ENCODE data around the gene NPEPL1.

NPEPL1 gene

GRCh38 chr20:58706150-58706892 lies 13.7 kb downstream of the NPEPL1 start:
- no peak for DNase-seq (ENCODE audit: low spot score in 2 of 2)
- H3K9me3 Mint-ChIP-seq: no peaks in the 10 kb centered on the region

DNA sequence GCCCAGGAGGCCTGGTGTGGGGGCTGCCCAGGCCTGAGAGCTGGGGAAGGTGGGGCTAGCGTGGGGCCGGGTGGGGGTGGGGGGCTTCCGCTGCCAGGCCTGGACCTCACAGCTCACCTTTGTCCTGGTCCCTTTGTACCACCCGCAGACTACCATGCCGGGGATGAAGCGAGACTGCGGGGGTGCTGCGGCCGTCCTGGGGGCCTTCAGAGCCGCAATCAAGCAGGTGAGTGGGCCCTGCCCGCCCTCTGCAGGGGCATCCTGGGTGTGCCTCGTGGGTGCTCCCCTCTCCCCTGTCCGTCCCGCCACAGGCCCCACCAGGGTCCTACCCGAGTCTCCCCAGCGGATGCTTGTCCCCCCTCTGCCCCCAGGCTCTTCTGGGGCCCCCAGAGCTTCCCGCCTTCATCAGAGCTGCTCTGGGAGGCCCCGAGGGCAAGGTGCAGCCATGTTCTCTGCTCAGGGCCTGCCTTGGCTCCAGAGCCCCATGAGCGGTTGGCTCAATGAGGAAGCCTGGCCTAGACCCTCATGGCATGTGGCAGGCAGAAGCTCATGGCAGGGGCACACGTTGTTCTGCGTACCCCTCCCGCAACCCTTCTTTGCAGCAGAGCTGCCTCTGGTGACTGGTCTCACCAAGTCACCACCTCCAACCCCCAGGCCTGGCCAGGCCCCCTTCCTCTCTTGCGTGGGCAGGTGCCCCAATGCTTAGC lies 14.5 kb downstream of the NPEPL1 start:
- ATAC-seq (ENCODE audit: low read depth) (no peak), DNase-seq (ENCODE audit: low spot score in 2 of 2) (peak in 1 of 2 donors; percentile 5)
- no peaks in the 10 kb centered on the region for H3K27me3 Mint-ChIP-seq
- H3K27ac Mint-ChIP-seq: no peak overlapping the region
- H3K4me3 Mint-ChIP-seq: no peak overlapping the region
- H3K36me3 Mint-ChIP-seq: peaks cover 16% of the 10 kb centered on the region
- H3K9me3 Mint-ChIP-seq: no peaks in the 10 kb centered on the region
- H3K4me1 Mint-ChIP-seq: no peaks in the 10 kb centered on the region

More at GRCh38 chr20:58706150-58706892, 13.7 kb downstream of the NPEPL1 start:
- no peak for ATAC-seq (ENCODE audit: low read depth)
- Mint-ChIP-seq H3K27me3 (no peaks in the 10 kb centered on the region), H3K4me3 (no peak overlapping the region), H3K4me1 (no peaks in the 10 kb centered on the region), H3K36me3 (peaks cover 16% of the 10 kb centered on the region), H3K27ac (no peak overlapping the region)

GRCh38 chr20:58707770-58708169 lies 15.2 kb downstream of the NPEPL1 start:
- peaks cover 2% of the 10 kb centered on the region for H3K4me1 Mint-ChIP-seq
- H3K4me3 Mint-ChIP-seq: no peak overlapping the region
- ATAC-seq (ENCODE audit: low read depth): no peak
- H3K27ac Mint-ChIP-seq: no peak overlapping the region
- DNase-seq (ENCODE audit: low spot score in 2 of 2): peak in 1 of 2 donors; percentile 5
- H3K27me3 Mint-ChIP-seq: no peaks in the 10 kb centered on the region
- H3K9me3 Mint-ChIP-seq: no peaks in the 10 kb centered on the region
- H3K36me3 Mint-ChIP-seq: peaks cover 13% of the 10 kb centered on the region

DNA sequence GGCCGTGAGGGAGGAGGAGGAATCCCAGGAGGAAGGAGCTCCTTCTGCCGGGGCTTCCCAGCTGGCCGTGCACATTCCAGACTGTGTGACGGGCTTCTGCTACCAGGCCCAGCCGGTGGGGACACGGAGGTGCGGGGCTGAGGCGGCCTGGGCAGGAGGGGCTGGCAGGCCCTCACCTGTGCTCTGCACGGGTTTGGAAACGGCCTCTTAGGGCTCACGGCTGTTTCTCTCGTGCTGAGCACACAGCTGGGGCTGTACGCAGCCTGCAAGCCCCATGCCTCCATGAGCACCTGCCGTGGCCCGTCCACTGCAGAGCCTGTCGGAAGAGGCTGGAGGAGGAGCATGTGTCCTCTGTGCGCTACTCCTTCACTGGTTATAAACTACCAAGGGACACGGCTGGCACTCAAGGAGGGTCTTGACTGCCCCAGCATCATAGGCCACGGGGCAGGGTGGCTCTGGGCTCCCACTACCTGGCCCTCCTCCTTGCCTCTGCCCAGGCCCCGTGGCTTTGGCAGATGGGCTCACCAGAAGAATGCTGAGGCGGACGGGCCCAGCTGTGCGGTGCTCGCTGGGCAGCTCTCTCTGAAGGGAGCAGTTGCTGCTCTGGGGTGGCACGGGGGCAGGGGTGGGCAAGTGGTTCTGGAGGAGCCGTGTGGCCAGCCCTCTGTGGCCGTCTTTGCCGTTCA lies 15.8 kb downstream of the NPEPL1 start:
- ATAC-seq (ENCODE audit: low read depth): no peak
- H3K27ac Mint-ChIP-seq: no peak overlapping the region
- H3K36me3 Mint-ChIP-seq: peaks cover 6% of the 10 kb centered on the region
- H3K9me3 Mint-ChIP-seq: no peaks in the 10 kb centered on the region
- H3K4me3 Mint-ChIP-seq: no peak overlapping the region
- peak in 1 of 2 donors; percentile 5 for DNase-seq (ENCODE audit: low spot score in 2 of 2)
- H3K4me1 Mint-ChIP-seq: peaks cover 2% of the 10 kb centered on the region
- H3K27me3 Mint-ChIP-seq: no peaks in the 10 kb centered on the region

DNA sequence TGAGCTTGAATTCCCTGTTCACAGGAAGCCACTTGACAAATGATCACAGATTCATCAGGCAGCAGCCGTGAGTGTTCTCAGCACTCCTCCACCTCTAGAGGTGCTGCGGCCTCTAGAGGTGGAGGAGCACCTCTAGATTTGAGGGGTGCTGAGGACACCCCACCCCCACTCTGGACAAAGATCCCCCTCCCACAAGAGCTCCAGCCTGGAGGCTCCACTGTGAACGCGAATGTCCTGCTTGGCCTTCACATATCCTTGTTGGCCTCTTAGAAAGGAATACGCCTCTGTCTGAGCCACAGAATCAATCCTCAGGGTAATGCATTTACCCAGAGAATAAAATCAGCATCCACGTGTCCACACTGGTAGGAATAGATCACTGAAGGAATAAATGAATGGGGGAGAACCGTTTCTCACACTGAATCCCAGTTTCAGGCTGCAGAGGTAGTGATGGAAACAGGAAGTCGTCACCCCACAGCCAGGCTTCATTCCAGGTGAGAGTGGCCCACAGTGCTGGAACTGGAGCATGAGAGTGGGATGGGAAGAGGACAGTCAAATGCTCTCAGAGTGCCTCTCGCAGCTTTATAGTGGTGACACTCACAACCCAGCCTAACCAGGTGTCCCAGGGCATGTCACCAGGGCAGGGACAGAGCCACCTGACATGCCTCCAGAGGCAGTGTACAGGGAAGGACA lies 16.6 kb downstream of the NPEPL1 start:
- Mint-ChIP-seq H3K4me3 (no peak overlapping the region), H3K36me3 (peaks cover 2% of the 10 kb centered on the region), H3K27ac (peak overlapping the region; percentile 12), H3K9me3 (no peaks in the 10 kb centered on the region), H3K4me1 (peaks cover 2% of the 10 kb centered on the region), H3K27me3 (no peaks in the 10 kb centered on the region)
- ATAC-seq (ENCODE audit: low read depth) (no peak), DNase-seq (ENCODE audit: low spot score in 2 of 2) (peak in 1 of 2 donors; percentile 6)

DNA sequence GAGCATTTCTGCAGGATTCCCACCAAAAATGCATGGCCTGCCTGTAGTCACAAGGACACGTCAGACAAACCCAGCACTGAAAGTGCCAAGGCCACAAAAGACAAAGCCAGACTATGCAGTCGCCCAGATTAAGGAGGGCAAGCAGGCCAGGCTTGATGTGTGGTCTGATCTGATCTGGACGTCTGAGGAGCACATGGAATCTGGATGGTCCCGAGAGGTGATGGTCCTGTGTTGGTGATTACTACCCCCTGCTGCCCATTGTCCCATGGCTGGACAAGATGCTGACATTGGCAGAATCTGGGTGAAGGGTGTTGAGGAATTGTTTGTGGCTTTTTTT lies 17.1 kb downstream of the NPEPL1 start:
- DNase-seq (ENCODE audit: low spot score in 2 of 2) (no peak), ATAC-seq (ENCODE audit: low read depth) (no peak)
- H3K36me3 Mint-ChIP-seq: peaks cover 1% of the 10 kb centered on the region
- no peaks in the 10 kb centered on the region for H3K27me3 Mint-ChIP-seq
- H3K4me1 Mint-ChIP-seq: peaks cover 2% of the 10 kb centered on the region
- H3K9me3 Mint-ChIP-seq: no peaks in the 10 kb centered on the region
- H3K4me3 Mint-ChIP-seq: no peak overlapping the region
- no peak overlapping the region for H3K27ac Mint-ChIP-seq

DNA sequence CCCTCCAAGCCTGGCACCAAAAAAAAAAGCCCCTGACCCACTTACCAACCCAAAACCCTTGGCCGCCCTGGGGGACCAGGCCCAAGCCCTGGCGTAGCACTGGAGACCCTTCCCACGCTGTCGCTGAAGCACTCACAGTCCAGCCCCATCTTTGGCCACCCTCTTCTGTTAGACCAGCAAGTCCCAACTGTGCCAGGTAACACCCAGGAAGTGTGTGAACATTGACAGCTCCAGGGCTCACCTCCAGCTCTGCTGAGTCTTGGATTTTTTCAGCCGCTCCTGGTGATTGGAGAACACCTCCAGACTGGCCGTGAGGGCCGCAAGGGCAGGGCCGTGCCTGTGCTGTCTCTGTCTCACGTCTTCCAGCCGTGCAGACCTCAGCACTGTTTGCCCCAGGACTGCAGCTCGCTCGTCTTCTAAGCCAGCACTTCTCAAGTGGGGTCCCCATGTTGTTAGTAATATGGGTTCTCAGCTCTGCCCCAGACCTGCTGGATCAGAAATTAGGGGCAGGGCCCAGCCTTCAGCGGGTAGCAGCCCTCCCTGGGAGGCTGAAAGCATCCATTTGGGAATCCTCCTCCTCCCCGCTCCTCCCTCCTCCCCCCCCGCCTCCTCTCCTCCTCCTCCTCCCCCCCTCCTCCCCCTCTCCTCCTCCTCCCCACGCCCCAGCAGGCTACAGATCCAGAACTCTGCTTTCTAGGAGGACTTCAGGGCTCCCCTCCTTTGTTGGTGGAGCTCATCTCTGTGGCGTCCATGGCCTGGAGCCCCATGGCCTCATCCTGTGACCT lies 18.1 kb downstream of the NPEPL1 start:
- DNase-seq (ENCODE audit: low spot score in 2 of 2) (peak in 1 of 2 donors; percentile 6), ATAC-seq (ENCODE audit: low read depth) (no peak)
- Mint-ChIP-seq H3K4me1 (peaks cover 2% of the 10 kb centered on the region), H3K9me3 (no peaks in the 10 kb centered on the region), H3K4me3 (no peak overlapping the region), H3K27ac (no peak overlapping the region), H3K27me3 (no peaks in the 10 kb centered on the region), H3K36me3 (no peaks in the 10 kb centered on the region)

DNA sequence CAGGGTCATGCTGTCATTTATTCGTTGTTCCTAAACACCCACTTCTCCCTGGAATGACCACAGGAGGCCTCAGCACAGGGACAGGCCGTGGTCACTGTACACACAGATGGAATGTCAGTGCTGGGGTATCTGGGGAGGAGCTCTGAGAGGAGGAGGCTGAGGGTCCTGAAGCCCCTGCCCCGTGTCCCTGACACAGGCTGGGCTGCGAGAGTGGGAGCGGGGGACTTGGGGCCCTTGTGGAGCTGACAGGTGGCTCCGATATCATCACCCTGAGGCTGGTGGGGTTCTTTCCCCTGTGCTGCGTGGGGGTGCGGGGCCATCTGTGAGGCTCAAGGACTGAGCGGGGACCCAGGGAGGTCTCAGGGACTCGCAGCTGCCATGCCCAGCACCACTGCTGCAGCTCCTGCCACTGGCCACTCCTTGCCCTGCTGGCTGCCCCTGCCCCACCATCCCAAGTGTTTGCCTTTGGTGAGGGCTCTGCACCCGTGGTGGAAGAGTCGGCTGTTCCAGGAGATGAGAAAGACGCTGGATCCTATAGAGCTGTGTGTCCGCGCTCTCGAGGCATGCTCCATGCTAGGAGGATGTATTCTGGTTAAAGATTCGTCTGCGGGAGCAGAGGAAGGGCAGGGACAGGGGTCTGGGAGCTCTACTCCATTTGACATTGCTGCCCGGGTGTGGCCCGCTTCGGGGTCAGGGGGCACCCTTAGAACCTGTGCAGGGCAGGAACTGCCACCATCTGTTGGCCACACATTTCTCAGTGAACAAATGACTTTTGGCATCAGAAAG lies 18.9 kb downstream of the NPEPL1 start:
- no peak overlapping the region for H3K4me3 Mint-ChIP-seq
- H3K36me3 Mint-ChIP-seq: no peaks in the 10 kb centered on the region
- ATAC-seq (ENCODE audit: low read depth) (no peak), DNase-seq (ENCODE audit: low spot score in 2 of 2) (peak in 1 of 2 donors; percentile 2)
- H3K27ac Mint-ChIP-seq: no peak overlapping the region
- H3K9me3 Mint-ChIP-seq: no peaks in the 10 kb centered on the region
- H3K27me3 Mint-ChIP-seq: no peaks in the 10 kb centered on the region
- peaks cover 2% of the 10 kb centered on the region for H3K4me1 Mint-ChIP-seq

DNA sequence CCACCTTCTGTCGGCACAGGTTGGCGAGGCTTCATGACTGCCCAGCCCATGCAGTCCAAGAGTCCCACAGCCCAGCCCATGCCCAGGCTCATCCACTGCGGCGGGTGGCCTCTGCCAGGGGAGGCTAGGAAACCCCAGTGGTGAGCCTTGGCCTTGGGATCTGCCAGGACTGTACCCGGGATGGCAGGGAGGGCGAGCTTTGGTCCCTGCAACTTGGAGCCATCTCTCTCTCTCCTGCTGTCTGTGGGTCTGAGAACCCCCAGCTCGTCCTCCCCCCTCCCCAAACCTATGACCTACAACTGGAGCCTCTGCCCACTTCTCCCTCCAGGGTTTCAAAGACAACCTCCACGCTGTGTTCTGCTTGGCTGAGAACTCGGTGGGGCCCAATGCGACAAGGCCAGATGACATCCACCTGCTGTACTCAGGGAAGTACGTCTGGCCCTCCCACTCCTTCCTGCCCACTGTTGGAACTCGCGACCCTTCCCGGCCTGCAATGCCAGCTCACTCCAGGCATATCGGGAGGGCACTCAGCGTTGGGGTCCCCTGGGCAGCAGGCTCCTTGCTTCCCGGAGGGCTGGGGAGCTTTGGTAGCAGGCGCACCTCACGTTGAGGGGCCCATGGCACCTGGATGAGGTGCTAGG lies 19.7 kb downstream of the NPEPL1 start:
- H3K36me3 Mint-ChIP-seq: no peaks in the 10 kb centered on the region
- no peaks in the 10 kb centered on the region for H3K27me3 Mint-ChIP-seq
- H3K4me1 Mint-ChIP-seq: peaks cover 3% of the 10 kb centered on the region
- H3K4me3 Mint-ChIP-seq: no peak overlapping the region
- ATAC-seq (ENCODE audit: low read depth): no peak
- DNase-seq (ENCODE audit: low spot score in 2 of 2): peak in 1 of 2 donors; percentile 7
- H3K27ac Mint-ChIP-seq: no peak overlapping the region
- no peaks in the 10 kb centered on the region for H3K9me3 Mint-ChIP-seq

DNA sequence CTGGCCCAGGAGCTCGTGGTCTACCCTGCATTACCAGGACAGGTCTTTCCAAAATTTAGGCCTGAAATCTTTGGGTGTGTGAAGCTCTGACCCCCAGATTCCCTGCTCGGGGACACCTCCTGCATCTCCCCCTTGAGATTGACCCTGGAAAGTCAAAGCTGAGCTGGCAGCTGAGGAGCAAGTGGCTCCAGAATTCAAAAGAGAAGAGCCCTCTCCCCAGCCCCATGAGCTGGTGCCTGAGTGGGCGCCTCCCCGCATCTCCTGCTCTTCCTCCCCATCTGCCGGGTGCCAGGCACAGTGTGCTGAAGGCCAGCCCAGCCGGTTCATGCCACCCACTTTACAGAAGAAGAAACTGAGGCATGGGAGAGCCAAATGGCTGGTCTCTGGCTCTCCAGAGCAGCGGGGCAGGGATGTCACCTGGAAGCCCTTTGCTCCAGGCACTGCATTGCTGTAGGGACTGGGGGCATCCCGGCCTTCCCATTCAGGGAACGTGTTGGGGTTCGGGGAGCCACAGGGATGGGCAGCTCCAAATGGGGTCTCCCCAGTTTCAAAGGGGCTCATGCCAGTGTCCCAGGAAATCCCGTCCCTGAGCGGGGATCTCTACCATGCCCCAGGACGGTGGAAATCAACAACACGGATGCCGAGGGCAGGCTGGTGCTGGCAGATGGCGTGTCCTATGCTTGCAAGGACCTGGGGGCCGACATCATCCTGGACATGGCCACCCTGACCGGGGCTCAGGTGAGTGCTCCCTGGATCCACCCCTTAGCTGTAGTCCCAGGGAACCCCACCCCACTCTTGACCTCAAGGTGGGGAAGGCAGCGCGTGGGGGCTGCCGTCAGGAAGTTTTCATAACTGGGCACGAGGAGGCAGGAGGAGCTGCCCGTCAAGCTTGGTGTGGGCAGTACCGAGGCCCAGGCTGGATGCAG lies 20.5 kb downstream of the NPEPL1 start:
- Mint-ChIP-seq H3K27me3 (no peaks in the 10 kb centered on the region), H3K4me3 (no peak overlapping the region), H3K27ac (no peak overlapping the region), H3K9me3 (no peaks in the 10 kb centered on the region), H3K4me1 (peaks cover 4% of the 10 kb centered on the region), H3K36me3 (no peaks in the 10 kb centered on the region)
- DNase-seq (ENCODE audit: low spot score in 2 of 2) (peak in 1 of 2 donors; percentile 6), ATAC-seq (ENCODE audit: low read depth) (no peak)

DNA sequence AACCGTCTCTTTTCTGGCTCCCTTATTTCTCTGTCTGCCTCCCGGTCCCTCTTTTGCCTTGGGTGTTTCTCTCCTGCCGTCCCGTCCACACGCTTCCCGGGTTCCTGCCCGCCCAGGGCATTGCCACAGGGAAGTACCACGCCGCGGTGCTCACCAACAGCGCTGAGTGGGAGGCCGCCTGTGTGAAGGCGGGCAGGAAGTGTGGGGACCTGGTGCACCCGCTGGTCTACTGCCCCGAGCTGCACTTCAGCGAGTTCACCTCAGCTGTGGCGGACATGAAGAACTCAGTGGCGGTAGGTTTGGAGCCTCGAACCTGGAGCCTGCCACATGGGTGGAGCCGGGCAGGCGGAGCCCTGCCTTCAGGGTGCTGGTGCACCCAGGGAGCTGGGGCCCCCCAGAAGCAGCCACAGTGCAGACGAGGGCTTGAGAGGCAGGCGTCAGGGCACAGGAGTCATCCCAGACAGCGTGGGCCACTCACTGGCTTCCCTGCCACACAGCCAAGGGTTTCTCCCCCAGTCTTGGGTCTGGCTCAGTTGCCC lies 21.3 kb downstream of the NPEPL1 start:
- Mint-ChIP-seq H3K4me3 (no peak overlapping the region), H3K4me1 (peaks cover 4% of the 10 kb centered on the region), H3K9me3 (no peaks in the 10 kb centered on the region), H3K27ac (no peak overlapping the region), H3K36me3 (no peaks in the 10 kb centered on the region), H3K27me3 (no peaks in the 10 kb centered on the region)
- peak in 1 of 2 donors; percentile 8 for DNase-seq (ENCODE audit: low spot score in 2 of 2)
- ATAC-seq (ENCODE audit: low read depth): no peak
